Endothelial cell (in vitro differentiated cells): ENCODE results near the gene GALNT1. TPM values are rescaled to one million over a fixed set of nuclear protein-coding genes. Genes with fewer than 3 reads are reported as not detected.

Experiments
- DNase-seq: peaks from one replicate; pipeline ENCODE4 v3.0.0; 2021; ENCODE audit warnings: low spot score
- H3K27ac Mint-ChIP-seq: one replicate; pipeline ENCODE4 v1.8.0; 2021; ENCODE audit warnings: mixed read lengths, inconsistent platforms; ENCODE audit not compliant: unreplicated experiment
- H3K27me3 Mint-ChIP-seq: one replicate; pipeline ENCODE4 v1.8.0; 2021; ENCODE audit warnings: mild to moderate bottlenecking, moderate library complexity, mixed read lengths, inconsistent platforms; ENCODE audit not compliant: unreplicated experiment
- H3K36me3 Mint-ChIP-seq: one replicate; pipeline ENCODE4 v1.8.0; 2021; ENCODE audit warnings: mild to moderate bottlenecking, low read depth, mixed read lengths, inconsistent platforms; ENCODE audit not compliant: unreplicated experiment
- H3K4me1 Mint-ChIP-seq: one replicate; pipeline ENCODE4 v1.8.0; 2021; ENCODE audit warnings: mild to moderate bottlenecking, mixed read lengths, inconsistent platforms; ENCODE audit not compliant: unreplicated experiment
- H3K4me3 Mint-ChIP-seq: one replicate; pipeline ENCODE4 v1.8.0; 2021; ENCODE audit warnings: mild to moderate bottlenecking, mixed read lengths, inconsistent platforms; ENCODE audit not compliant: unreplicated experiment
- H3K9me3 Mint-ChIP-seq: one replicate; pipeline ENCODE4 v1.8.0; 2021; ENCODE audit warnings: mixed read lengths, inconsistent platforms; ENCODE audit not compliant: unreplicated experiment
- total RNA-seq: library from RNA; stranded (reverse); fragmentation: NEBNext Ultra II Directional; extraction: Animal tissue kit (Norgen Biotek cat#: 25700); gene quantifications from one replicate; pipeline ENCODE4 v1.2.1, GENCODE V29; 2021; ENCODE audit not compliant: unreplicated experiment
- TF ChIP-seq, protein P1 (sequence below): fragments of 200-600 bp; sonication (generic); IDR thresholded peaks from one replicate; pipeline ENCODE4 v1.5.0; 2021; ENCODE audit warnings: antibody characterized with exemption; ENCODE audit not compliant: unreplicated experiment

The GALNT1 gene
- total RNA-seq, 1 donor from 2014 or later, result 174 TPM

DNA sequence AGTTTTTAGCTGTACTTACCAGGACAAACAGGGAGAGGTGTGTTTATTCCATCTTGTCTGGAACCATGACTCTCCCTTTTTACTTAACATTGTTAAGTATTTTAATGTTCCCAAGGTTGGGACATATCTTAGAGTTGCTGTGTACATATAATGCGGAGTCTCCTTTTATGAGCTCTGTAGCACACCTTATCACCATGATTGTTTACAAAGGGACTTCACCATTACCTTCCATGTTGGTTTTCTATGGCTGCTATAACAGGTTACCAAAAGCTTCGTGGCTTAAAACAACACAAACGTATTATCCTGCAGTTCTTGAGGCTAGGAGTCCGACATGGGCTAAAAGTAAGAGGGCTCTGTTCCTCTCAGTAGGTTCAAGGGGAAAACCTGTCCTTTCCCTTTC lies 164.3 kb downstream of the GALNT1 start:
- TF ChIP-seq, protein P1, sequence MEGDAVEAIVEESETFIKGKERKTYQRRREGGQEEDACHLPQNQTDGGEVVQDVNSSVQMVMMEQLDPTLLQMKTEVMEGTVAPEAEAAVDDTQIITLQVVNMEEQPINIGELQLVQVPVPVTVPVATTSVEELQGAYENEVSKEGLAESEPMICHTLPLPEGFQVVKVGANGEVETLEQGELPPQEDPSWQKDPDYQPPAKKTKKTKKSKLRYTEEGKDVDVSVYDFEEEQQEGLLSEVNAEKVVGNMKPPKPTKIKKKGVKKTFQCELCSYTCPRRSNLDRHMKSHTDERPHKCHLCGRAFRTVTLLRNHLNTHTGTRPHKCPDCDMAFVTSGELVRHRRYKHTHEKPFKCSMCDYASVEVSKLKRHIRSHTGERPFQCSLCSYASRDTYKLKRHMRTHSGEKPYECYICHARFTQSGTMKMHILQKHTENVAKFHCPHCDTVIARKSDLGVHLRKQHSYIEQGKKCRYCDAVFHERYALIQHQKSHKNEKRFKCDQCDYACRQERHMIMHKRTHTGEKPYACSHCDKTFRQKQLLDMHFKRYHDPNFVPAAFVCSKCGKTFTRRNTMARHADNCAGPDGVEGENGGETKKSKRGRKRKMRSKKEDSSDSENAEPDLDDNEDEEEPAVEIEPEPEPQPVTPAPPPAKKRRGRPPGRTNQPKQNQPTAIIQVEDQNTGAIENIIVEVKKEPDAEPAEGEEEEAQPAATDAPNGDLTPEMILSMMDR, result no peak
- H3K4me3 Mint-ChIP-seq, result no peak overlapping the region
- H3K36me3 Mint-ChIP-seq, result no peaks in the 10 kb centered on the region
- no peaks in the 10 kb centered on the region for H3K9me3 Mint-ChIP-seq
- no peaks in the 10 kb centered on the region for H3K27me3 Mint-ChIP-seq
- no peak for DNase-seq
- H3K4me1 Mint-ChIP-seq, result peaks cover 13% of the 10 kb centered on the region
- no peak overlapping the region for H3K27ac Mint-ChIP-seq

DNA sequence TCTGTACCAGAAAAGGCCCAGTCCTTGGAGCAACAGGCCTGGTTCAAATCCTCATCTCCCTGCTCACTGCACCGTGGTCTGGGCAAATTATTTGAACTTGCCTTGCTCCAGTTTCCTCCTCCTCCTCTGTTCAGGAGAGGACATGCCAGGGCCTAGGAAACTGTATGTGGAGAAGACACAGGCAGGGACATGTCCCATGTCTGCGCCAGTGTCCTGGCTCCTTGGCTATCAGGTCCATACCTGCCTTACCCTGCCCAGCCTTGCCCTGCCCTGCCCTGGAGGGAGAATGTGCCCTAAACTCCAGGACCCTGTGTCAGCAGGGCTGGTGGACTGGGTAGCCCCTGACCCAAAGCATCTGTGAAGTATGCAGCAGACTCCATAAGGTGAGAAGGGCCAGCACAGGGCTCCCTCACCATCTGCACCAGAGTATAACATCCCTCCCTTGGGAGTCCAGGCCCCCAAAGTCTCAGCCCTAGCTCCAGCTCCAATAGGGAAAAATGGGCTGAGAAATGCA lies 165.3 kb downstream of the GALNT1 start:
- Mint-ChIP-seq H3K27me3 (no peaks in the 10 kb centered on the region), H3K4me1 (peaks cover 13% of the 10 kb centered on the region), H3K27ac (no peak overlapping the region), H3K4me3 (no peak overlapping the region), H3K36me3 (no peaks in the 10 kb centered on the region), H3K9me3 (no peaks in the 10 kb centered on the region)
- TF ChIP-seq, protein P1, result no peak
- DNase-seq, result no peak

DNA sequence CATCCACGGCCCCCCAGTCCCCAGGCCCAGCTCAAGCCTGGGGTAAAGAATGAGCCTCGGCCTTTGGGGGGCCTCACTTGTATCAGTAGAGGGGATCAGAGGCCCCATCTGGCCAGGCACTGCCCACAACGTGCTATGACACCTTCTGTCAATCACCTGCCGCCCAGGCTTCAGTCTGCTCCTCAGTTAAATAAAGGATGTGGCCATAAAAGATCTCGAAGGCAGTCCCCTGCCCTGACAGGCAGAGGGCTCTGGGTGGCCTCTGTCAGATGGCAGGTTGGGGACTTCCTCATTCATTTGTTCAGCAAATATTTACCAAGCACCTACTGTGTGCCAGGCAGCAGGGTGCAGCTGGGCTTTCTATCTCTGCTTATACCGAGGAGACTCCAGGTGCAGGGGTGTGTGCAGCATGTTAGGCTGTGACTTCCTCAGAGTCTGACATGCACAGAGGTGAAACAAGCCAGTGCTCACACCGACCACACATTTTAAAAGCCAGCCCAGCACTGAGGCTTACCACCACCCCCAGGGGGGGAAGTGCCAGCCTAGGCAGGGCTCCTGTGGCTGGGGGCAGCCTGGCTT lies 166.4 kb downstream of the GALNT1 start:
- TF ChIP-seq, protein P1, result no peak
- H3K27ac Mint-ChIP-seq, result no peak overlapping the region
- no peak for DNase-seq
- H3K27me3 Mint-ChIP-seq, result no peaks in the 10 kb centered on the region
- H3K9me3 Mint-ChIP-seq, result no peaks in the 10 kb centered on the region
- H3K4me1 Mint-ChIP-seq, result peaks cover 13% of the 10 kb centered on the region
- H3K36me3 Mint-ChIP-seq, result no peaks in the 10 kb centered on the region
- no peak overlapping the region for H3K4me3 Mint-ChIP-seq

DNA sequence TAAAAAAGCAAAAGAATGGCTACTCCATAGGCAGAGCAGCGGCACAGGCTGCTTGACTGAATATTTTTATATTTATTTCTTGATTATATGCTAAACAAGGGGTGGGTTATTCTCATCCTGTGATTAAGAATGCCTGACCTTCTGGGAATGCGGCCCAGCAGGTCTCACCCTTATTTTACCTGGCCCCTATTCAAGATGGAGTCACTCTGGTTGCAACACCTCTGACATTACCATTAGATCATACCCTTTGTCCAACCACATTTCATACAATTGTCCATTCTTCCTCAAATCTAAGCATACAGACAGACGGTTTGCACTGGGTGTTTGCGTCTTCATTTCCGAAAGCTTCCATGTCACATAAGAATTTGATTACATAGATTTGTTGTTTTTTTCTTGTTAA lies 168.2 kb downstream of the GALNT1 start:
- DNase-seq, result no peak
- TF ChIP-seq, protein P1, result no peak
- Mint-ChIP-seq H3K27ac (no peak overlapping the region), H3K36me3 (no peaks in the 10 kb centered on the region), H3K27me3 (no peaks in the 10 kb centered on the region), H3K4me1 (peaks cover 13% of the 10 kb centered on the region), H3K4me3 (no peak overlapping the region), H3K9me3 (no peaks in the 10 kb centered on the region)

DNA sequence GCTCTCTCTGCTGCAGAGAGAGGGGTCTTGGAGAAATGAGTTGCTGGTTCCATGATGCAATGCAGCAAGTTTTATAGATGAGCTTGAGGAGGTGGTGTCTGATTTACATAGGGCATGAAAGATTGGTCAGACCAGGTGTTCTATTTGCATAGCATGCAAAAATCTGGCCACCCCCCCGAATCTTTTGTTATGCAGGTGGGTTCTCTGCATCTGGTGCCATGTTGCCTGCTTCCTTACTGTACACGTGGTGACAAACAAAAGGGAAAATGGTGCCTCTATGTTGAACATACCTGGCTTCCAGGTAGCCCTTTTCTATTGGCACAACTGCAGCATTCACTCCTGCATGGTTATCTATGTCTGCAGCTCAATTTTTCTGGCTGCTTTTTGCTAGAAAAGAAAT lies 169.4 kb downstream of the GALNT1 start:
- DNase-seq, result no peak
- Mint-ChIP-seq H3K27me3 (no peaks in the 10 kb centered on the region), H3K4me1 (peaks cover 13% of the 10 kb centered on the region), H3K27ac (no peak overlapping the region), H3K4me3 (no peak overlapping the region), H3K36me3 (no peaks in the 10 kb centered on the region), H3K9me3 (no peaks in the 10 kb centered on the region)
- TF ChIP-seq, protein P1, result no peak
